ENCODE results near the gene ZNF862. TPM values are rescaled to one million over a fixed set of nuclear protein-coding genes. Genes with fewer than 3 reads are reported as not detected.
A peak's percentile ranks its signal among the peaks of the same experiment; 100 is the strongest.

Gene ZNF862
- total and polyA plus RNA-seq, 2 donors (not counting 1 experiment from before 2014, with no cell fraction given): 24.1 to 33.0 TPM

GRCh38 chr7:149878523-149878921 lies 40.3 kb downstream of the ZNF862 start:
- Mint-ChIP-seq H3K9me3 (ENCODE audit: insufficient read depth) (no peaks in the 10 kb centered on the region), H3K27me3 (no peaks in the 10 kb centered on the region), H3K4me1 (peaks cover 21% of the 10 kb centered on the region), H3K27ac (no peak overlapping the region), H3K4me3 (no peak overlapping the region)
- peak; percentile 1 for DNase-seq
- Histone ChIP-seq H3K79me2 (ENCODE audit: control insufficient read depth, insufficient read depth, low read length) (peaks cover 12% of the 10 kb centered on the region), H3K36me3 (replicated peaks in 1 of 2; ENCODE audit: control extremely low read depth in 1 of 2, control insufficient read depth in 1 of 2, extremely low read depth in 1 of 2, insufficient read depth in 2 of 2, low read length in 1 of 2) (peaks cover 0 to 10% of the 10 kb centered on the region in 2 experiments), H3K4me1 (ENCODE audit: control insufficient read depth in 2 of 2, insufficient read depth in 2 of 2, low read length in 2 of 2) (peaks cover 8 to 14% of the 10 kb centered on the region in 2 donors), H3K4me2 (replicated peaks; ENCODE audit: low read depth, low read length, poor library complexity, severe bottlenecking) (no peak overlapping the region), H3K9ac (ENCODE audit: low read length) (no peak overlapping the region), H4K20me1 (ENCODE audit: control insufficient read depth, insufficient read depth, low read length, poor library complexity, severe bottlenecking) (no peaks in the 10 kb centered on the region), H3K27ac (ENCODE audit: low read length in 2 of 2) (no peak overlapping the region), H3K27me3 (replicated peaks in 1 of 4; ENCODE audit: control extremely low read depth in 1 of 4, control insufficient read depth in 3 of 4, insufficient read depth in 4 of 4, low read length in 3 of 4) (no peaks in the 10 kb centered on the region), H2AFZ (ENCODE audit: insufficient read depth, low read depth, low read length, poor library complexity, severe bottlenecking) (no peak overlapping the region), H3K9me3 (ENCODE audit: control extremely low read depth in 1 of 3, control insufficient read depth in 2 of 3, insufficient read depth in 1 of 3, low read length in 2 of 3) (no peaks in the 10 kb centered on the region), H3K4me3 (ENCODE audit: control extremely low read depth in 1 of 5, extremely low read depth in 1 of 5, insufficient read depth in 1 of 5, low read depth in 2 of 5, low read length in 4 of 5) (no peak overlapping the region)
- ChIA-PET POLR2A (no interaction called here), CTCF (no interaction called here)
- 82% methylated on average over 11 of the region's 13 CpGs for WGBS (ENCODE audit: insufficient coverage)
- TF ChIP-seq CTCF (IDR thresholded peaks at IDR 0.05) (no peak), EZH2 (IDR thresholded peaks at IDR 0.05; ENCODE audit: borderline replicate concordance, insufficient read depth, low read depth, low read length, poor library complexity, severe bottlenecking) (no peak)
- no peak for ATAC-seq (ENCODE audit: low read depth)
- intact Hi-C loops (cut with micrococcal nuclease): loop anchor here (10.0 kb wide), 1 partner anchor 384 kb away; the partner anchor contains the start of gene ZNF746

- Histone ChIP-seq H3K9me3 (ENCODE audit: control extremely low read depth in 1 of 3, control insufficient read depth in 2 of 3, insufficient read depth in 1 of 3, low read length in 2 of 3) (no peaks in the 10 kb centered on the region), H3K36me3 (replicated peaks in 1 of 2; ENCODE audit: control extremely low read depth in 1 of 2, control insufficient read depth in 1 of 2, extremely low read depth in 1 of 2, insufficient read depth in 2 of 2, low read length in 1 of 2) (peaks cover 0 to 10% of the 10 kb centered on the region in 2 experiments), H3K4me2 (replicated peaks; ENCODE audit: low read depth, low read length, poor library complexity, severe bottlenecking) (no peak overlapping the region), H4K20me1 (ENCODE audit: control insufficient read depth, insufficient read depth, low read length, poor library complexity, severe bottlenecking) (no peaks in the 10 kb centered on the region), H3K79me2 (ENCODE audit: control insufficient read depth, insufficient read depth, low read length) (peaks cover 7% of the 10 kb centered on the region), H2AFZ (ENCODE audit: insufficient read depth, low read depth, low read length, poor library complexity, severe bottlenecking) (no peak overlapping the region), H3K4me1 (ENCODE audit: control insufficient read depth in 2 of 2, insufficient read depth in 2 of 2, low read length in 2 of 2) (peaks cover 6 to 11% of the 10 kb centered on the region in 2 donors), H3K4me3 (ENCODE audit: control extremely low read depth in 1 of 5, extremely low read depth in 1 of 5, insufficient read depth in 1 of 5, low read depth in 2 of 5, low read length in 4 of 5) (no peak overlapping the region), H3K9ac (ENCODE audit: low read length) (no peak overlapping the region), H3K27ac (ENCODE audit: low read length in 2 of 2) (no peak overlapping the region), H3K27me3 (replicated peaks in 1 of 4; ENCODE audit: control extremely low read depth in 1 of 4, control insufficient read depth in 3 of 4, insufficient read depth in 4 of 4, low read length in 3 of 4) (no peaks in the 10 kb centered on the region)
- Mint-ChIP-seq H3K9me3 (ENCODE audit: insufficient read depth) (no peaks in the 10 kb centered on the region), H3K4me1 (peaks cover 15% of the 10 kb centered on the region), H3K27ac (no peak overlapping the region), H3K27me3 (no peaks in the 10 kb centered on the region), H3K4me3 (no peak overlapping the region)
- ChIA-PET POLR2A (no interaction called here), CTCF (no interaction called here)
- TF ChIP-seq CTCF (IDR thresholded peaks at IDR 0.05) (no peak), EZH2 (IDR thresholded peaks at IDR 0.05; ENCODE audit: borderline replicate concordance, insufficient read depth, low read depth, low read length, poor library complexity, severe bottlenecking) (no peak)
- 98% methylated on average over 13 of the region's 14 CpGs for WGBS (ENCODE audit: insufficient coverage)
- ATAC-seq (ENCODE audit: low read depth): no peak
- intact Hi-C loops (cut with micrococcal nuclease): loop anchor here (10.0 kb wide), 1 partner anchor 385 kb away; the partner anchor contains the start of gene ZNF746
- peak; percentile 4 for DNase-seq
Measured at GRCh38 chr7:149879271-149879743, 41.1 kb downstream of the ZNF862 start.
